GM23338 (cell line): ENCODE results near the gene NAPSA. TPM values are rescaled to one million over a fixed set of nuclear protein-coding genes. Genes with fewer than 3 reads are reported as not detected.

Experiments used
- ATAC-seq: fragments of 200-7000 bp; cut with Tn5 transposase; 3 replicates; pipeline ENCODE4 v1.9.1; 2020
- DNase-seq: peaks from one replicate; pipeline ENCODE4 v3.0.0-alpha.2; 2015; ENCODE audit warnings: low spot score
- H2AFZ ChIP-seq: fragments of 200-600 bp; sonication (generic); 2 replicates; pipeline ENCODE4 v1.8.0; 2016; ENCODE audit warnings: antibody characterized with exemption, mild to moderate bottlenecking, moderate library complexity
- H3F3A ChIP-seq: fragments of 200-600 bp; sonication (generic); replicated peaks from 2 replicates; pipeline ENCODE4 v1.8.0; 2017; ENCODE audit warnings: antibody characterized with exemption, mixed run types, low read depth
- H3K27ac ChIP-seq: fragments of 200-600 bp; sonication (generic); 2 replicates; pipeline ENCODE4 v1.6.1; 2016; ENCODE audit warnings: low read depth
- H3K27me3 ChIP-seq: fragments of 200-600 bp; sonication (generic); 2 replicates; pipeline ENCODE4 v1.8.0; 2016; ENCODE audit warnings: mild to moderate bottlenecking, mixed run types, moderate library complexity; ENCODE audit not compliant: insufficient read depth
- H3K36me3 ChIP-seq: fragments of 200-600 bp; sonication (generic); 2 replicates; pipeline ENCODE4 v1.8.0; 2016; ENCODE audit warnings: mild to moderate bottlenecking; ENCODE audit not compliant: insufficient read depth
- H3K4me1 ChIP-seq: fragments of 200-600 bp; sonication (generic); 2 replicates; pipeline ENCODE4 v1.8.0; 2016; ENCODE audit warnings: mild to moderate bottlenecking, moderate library complexity; ENCODE audit not compliant: insufficient read depth
- H3K4me2 ChIP-seq: fragments of 200-600 bp; sonication (generic); 2 replicates; pipeline ENCODE4 v1.7.1; 2017; ENCODE audit warnings: mixed run types
- H3K4me3 ChIP-seq: fragments of 200-600 bp; sonication (generic); 2 replicates; pipeline ENCODE4 v1.6.1; 2016; ENCODE audit warnings: mixed run types
- H3K79me2 ChIP-seq: fragments of 200-600 bp; sonication (generic); replicated peaks from 2 replicates; pipeline ENCODE4 v1.8.0; 2017; ENCODE audit warnings: mild to moderate bottlenecking; ENCODE audit not compliant: insufficient read depth
- H3K9me2 ChIP-seq: fragments of 200-600 bp; sonication (generic); 2 replicates; pipeline ENCODE4 v1.8.0; 2017; ENCODE audit not compliant: insufficient read depth
- H4K20me1 ChIP-seq: fragments of 200-600 bp; sonication (generic); replicated peaks from 2 replicates; pipeline ENCODE4 v1.8.0; 2017; ENCODE audit warnings: mild to moderate bottlenecking; ENCODE audit not compliant: insufficient read depth
- H3K27ac Mint-ChIP-seq: 2 replicates; pipeline ENCODE4 v1.8.0; 2020; ENCODE audit warnings: inconsistent platforms, mild to moderate bottlenecking, moderate library complexity, mixed read lengths
- H3K27me3 Mint-ChIP-seq: 3 replicates; pipeline ENCODE4 v1.8.0; 2022; ENCODE audit warnings: low read depth, mild to moderate bottlenecking, moderate library complexity, mixed read lengths, inconsistent platforms; ENCODE audit not compliant: insufficient read depth, poor library complexity
- H3K36me3 Mint-ChIP-seq: 3 replicates; pipeline ENCODE4 v1.8.0; 2021; ENCODE audit warnings: low read depth, mild to moderate bottlenecking, inconsistent platforms, moderate library complexity, mixed read lengths
- H3K4me1 Mint-ChIP-seq: 3 replicates; pipeline ENCODE4 v1.8.0; 2020; ENCODE audit warnings: mild to moderate bottlenecking, inconsistent platforms, mixed read lengths
- H3K4me3 Mint-ChIP-seq: 3 replicates; pipeline ENCODE4 v1.8.0; 2021; ENCODE audit warnings: moderate library complexity, mild to moderate bottlenecking, inconsistent platforms, mixed read lengths
- H3K9me3 Mint-ChIP-seq: 3 replicates; pipeline ENCODE4 v1.8.0; 2020; ENCODE audit warnings: moderate library complexity, mild to moderate bottlenecking, inconsistent platforms, mixed read lengths
- ETS1 ChIP-seq: IDR thresholded peaks from 2 replicates; pipeline ENCODE4 v1.6.1; 2016; ENCODE audit warnings: antibody characterized with exemption
- EZH2 ChIP-seq: fragments of 200-600 bp; sonication (generic); IDR thresholded peaks from one replicate; pipeline ENCODE4 v1.8.0; 2017; ENCODE audit warnings: antibody characterized with exemption, mild to moderate bottlenecking, low read depth; ENCODE audit not compliant: unreplicated experiment
- EZH2phosphoT487 ChIP-seq: fragments of 200-600 bp; sonication (generic); IDR thresholded peaks from one replicate; pipeline ENCODE4 v1.8.1; 2018; ENCODE audit warnings: antibody characterized with exemption; ENCODE audit not compliant: unreplicated experiment
- JUNB ChIP-seq: IDR thresholded peaks from one replicate; pipeline ENCODE4 v1.6.1; 2016; ENCODE audit warnings: antibody characterized with exemption; ENCODE audit not compliant: unreplicated experiment
- POLR2AphosphoS5 ChIP-seq: IDR thresholded peaks from 2 replicates; pipeline ENCODE4 v1.6.1; 2016; ENCODE audit warnings: antibody characterized with exemption, low read depth
- STAT1 ChIP-seq: IDR thresholded peaks from one replicate; pipeline ENCODE4 v1.6.1; 2016; ENCODE audit warnings: antibody characterized with exemption; ENCODE audit not compliant: unreplicated experiment
- ZNF114 ChIP-seq: fragments of 250-450 bp; sonication (Bioruptor Pico); IDR thresholded peaks from 2 replicates; pipeline ENCODE4 v1.5.0; 2020; ENCODE audit warnings: mild to moderate bottlenecking, moderate library complexity
- ZNF331 ChIP-seq: fragments of 250-450 bp; sonication (Bioruptor Pico); IDR thresholded peaks from 2 replicates; pipeline ENCODE4 v1.5.0; 2020; ENCODE audit warnings: low read depth, mild to moderate bottlenecking, moderate library complexity
- polyA plus RNA-seq: library from polyadenylated mRNA; unstranded; fragments of >200 nt; fragmentation: Nextera tagmentation; extraction: Ambion mirVana; gene quantifications from 2 replicates; pipeline ENCODE4 v1.2.1, GENCODE V29; 2016
- total RNA-seq: library from RNA; depleted of rRNA; stranded (reverse); fragments of >200 nt; shearing (Covaris generic); gene quantifications from 2 replicates; pipeline ENCODE4 v1.2.3, GENCODE V29; 2014
- TF ChIP-seq, protein P1 (sequence below): IDR thresholded peaks from one replicate; pipeline ENCODE4 v1.6.1; 2018; ENCODE audit warnings: antibody characterized with exemption; ENCODE audit not compliant: unreplicated experiment
- TF ChIP-seq, protein P2 (sequence below): fragments of 250-450 bp; sonication (Bioruptor Pico); IDR thresholded peaks from 2 replicates; pipeline ENCODE4 v1.5.0; 2020; ENCODE audit warnings: mild to moderate bottlenecking, moderate library complexity

Gene NAPSA
- total and polyA plus RNA-seq, 2 experiments from 2014 or later: 0.14 to 0.99 TPM

- TF ChIP-seq ETS1 (no peak), JUNB (no peak), STAT1 (no peak), POLR2AphosphoS5 (no peak), ZNF114 (CRISPR knock-in tag) (no peak), EZH2phosphoT487 (no peak)
Observed at GRCh38 chr19:50378169-50378862, 12.9 kb upstream of the NAPSA start (continued).

GRCh38 chr19:50377517-50377916 lies 12.1 kb upstream of the NAPSA start:
- 0 out of 2 replicates have a peak overlapping the region, but pooled peaks have one; percentile 71 for H3K27ac Mint-ChIP-seq
- ATAC-seq (no peak), DNase-seq (no peak)
- Histone ChIP-seq H3K79me2 (no peaks in the 10 kb centered on the region), H3F3A (0 out of 2 replicates have a peak, but pooled peaks cover 9% of the 10 kb centered on the region), H3K27me3 (no peaks in the 10 kb centered on the region), H3K4me1 (0 out of 2 replicates have a peak, but pooled peaks cover 3% of the 10 kb centered on the region), H3K36me3 (peaks cover 9% of the 10 kb centered on the region; the same call in 1 of the 2 replicates), H3K9me2 (no peaks in the 10 kb centered on the region), H4K20me1 (peaks cover 4% of the 10 kb centered on the region), H3K4me3 (0 out of 2 replicates have a peak overlapping the region, but pooled peaks have one; percentile 16), H3K27ac (no peak overlapping the region), H3K4me2 (no peak overlapping the region), H2AFZ (no peak overlapping the region)
- H3K36me3 Mint-ChIP-seq: peaks cover 37% of the 10 kb centered on the region
- peaks cover 16% of the 10 kb centered on the region for H3K27me3 Mint-ChIP-seq
- peak overlapping the region; percentile 99 for H3K4me3 Mint-ChIP-seq
- peaks cover 2% of the 10 kb centered on the region; the same call in 1 of the 3 replicates for H3K4me1 Mint-ChIP-seq
- peaks cover 2% of the 10 kb centered on the region; the same call in 1 of the 3 replicates for H3K9me3 Mint-ChIP-seq
- TF ChIP-seq EZH2phosphoT487 (no peak), ZNF114 (CRISPR knock-in tag) (no peak), EZH2 (no peak), ETS1 (no peak), POLR2AphosphoS5 (no peak), JUNB (no peak), ZNF331 (CRISPR knock-in tag) (no peak), STAT1 (no peak)
- TF ChIP-seq, protein P1, sequence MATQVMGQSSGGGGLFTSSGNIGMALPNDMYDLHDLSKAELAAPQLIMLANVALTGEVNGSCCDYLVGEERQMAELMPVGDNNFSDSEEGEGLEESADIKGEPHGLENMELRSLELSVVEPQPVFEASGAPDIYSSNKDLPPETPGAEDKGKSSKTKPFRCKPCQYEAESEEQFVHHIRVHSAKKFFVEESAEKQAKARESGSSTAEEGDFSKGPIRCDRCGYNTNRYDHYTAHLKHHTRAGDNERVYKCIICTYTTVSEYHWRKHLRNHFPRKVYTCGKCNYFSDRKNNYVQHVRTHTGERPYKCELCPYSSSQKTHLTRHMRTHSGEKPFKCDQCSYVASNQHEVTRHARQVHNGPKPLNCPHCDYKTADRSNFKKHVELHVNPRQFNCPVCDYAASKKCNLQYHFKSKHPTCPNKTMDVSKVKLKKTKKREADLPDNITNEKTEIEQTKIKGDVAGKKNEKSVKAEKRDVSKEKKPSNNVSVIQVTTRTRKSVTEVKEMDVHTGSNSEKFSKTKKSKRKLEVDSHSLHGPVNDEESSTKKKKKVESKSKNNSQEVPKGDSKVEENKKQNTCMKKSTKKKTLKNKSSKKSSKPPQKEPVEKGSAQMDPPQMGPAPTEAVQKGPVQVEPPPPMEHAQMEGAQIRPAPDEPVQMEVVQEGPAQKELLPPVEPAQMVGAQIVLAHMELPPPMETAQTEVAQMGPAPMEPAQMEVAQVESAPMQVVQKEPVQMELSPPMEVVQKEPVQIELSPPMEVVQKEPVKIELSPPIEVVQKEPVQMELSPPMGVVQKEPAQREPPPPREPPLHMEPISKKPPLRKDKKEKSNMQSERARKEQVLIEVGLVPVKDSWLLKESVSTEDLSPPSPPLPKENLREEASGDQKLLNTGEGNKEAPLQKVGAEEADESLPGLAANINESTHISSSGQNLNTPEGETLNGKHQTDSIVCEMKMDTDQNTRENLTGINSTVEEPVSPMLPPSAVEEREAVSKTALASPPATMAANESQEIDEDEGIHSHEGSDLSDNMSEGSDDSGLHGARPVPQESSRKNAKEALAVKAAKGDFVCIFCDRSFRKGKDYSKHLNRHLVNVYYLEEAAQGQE: no peak
- TF ChIP-seq, protein P2, sequence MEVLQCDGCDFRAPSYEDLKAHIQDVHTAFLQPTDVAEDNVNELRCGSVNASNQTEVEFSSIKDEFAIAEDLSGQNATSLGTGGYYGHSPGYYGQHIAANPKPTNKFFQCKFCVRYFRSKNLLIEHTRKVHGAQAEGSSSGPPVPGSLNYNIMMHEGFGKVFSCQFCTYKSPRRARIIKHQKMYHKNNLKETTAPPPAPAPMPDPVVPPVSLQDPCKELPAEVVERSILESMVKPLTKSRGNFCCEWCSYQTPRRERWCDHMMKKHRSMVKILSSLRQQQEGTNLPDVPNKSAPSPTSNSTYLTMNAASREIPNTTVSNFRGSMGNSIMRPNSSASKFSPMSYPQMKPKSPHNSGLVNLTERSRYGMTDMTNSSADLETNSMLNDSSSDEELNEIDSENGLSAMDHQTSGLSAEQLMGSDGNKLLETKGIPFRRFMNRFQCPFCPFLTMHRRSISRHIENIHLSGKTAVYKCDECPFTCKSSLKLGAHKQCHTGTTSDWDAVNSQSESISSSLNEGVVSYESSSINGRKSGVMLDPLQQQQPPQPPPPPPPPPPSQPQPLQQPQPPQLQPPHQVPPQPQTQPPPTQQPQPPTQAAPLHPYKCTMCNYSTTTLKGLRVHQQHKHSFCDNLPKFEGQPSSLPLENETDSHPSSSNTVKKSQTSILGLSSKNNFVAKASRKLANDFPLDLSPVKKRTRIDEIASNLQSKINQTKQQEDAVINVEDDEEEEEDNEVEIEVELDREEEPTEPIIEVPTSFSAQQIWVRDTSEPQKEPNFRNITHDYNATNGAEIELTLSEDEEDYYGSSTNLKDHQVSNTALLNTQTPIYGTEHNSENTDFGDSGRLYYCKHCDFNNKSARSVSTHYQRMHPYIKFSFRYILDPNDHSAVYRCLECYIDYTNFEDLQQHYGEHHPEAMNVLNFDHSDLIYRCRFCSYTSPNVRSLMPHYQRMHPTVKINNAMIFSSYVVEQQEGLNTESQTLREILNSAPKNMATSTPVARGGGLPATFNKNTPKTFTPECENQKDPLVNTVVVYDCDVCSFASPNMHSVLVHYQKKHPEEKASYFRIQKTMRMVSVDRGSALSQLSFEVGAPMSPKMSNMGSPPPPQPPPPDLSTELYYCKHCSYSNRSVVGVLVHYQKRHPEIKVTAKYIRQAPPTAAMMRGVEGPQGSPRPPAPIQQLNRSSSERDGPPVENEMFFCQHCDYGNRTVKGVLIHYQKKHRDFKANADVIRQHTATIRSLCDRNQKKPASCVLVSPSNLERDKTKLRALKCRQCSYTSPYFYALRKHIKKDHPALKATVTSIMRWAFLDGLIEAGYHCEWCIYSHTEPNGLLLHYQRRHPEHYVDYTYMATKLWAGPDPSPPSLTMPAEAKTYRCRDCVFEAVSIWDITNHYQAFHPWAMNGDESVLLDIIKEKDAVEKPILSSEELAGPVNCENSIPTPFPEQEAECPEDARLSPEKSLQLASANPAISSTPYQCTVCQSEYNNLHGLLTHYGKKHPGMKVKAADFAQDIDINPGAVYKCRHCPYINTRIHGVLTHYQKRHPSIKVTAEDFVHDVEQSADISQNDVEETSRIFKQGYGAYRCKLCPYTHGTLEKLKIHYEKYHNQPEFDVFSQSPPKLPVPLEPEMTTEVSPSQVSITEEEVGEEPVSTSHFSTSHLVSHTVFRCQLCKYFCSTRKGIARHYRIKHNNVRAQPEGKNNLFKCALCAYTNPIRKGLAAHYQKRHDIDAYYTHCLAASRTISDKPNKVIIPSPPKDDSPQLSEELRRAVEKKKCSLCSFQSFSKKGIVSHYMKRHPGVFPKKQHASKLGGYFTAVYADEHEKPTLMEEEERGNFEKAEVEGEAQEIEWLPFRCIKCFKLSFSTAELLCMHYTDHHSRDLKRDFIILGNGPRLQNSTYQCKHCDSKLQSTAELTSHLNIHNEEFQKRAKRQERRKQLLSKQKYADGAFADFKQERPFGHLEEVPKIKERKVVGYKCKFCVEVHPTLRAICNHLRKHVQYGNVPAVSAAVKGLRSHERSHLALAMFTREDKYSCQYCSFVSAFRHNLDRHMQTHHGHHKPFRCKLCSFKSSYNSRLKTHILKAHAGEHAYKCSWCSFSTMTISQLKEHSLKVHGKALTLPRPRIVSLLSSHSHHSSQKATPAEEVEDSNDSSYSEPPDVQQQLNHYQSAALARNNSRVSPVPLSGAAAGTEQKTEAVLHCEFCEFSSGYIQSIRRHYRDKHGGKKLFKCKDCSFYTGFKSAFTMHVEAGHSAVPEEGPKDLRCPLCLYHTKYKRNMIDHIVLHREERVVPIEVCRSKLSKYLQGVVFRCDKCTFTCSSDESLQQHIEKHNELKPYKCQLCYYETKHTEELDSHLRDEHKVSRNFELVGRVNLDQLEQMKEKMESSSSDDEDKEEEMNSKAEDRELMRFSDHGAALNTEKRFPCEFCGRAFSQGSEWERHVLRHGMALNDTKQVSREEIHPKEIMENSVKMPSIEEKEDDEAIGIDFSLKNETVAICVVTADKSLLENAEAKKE (CRISPR knock-in tag): no peak
